GM19468 (cell line): Measurements from ENCODE around the gene PALLD.
"Not testable (repeated sequence)": the region's sequence is repeated elsewhere in the genome, so short reads cannot be mapped to it uniquely, and the experiment has no call there.

Experiments
- ATAC-seq: cut with Tn5 transposase; IDR thresholded peaks from one replicate; pipeline ENCODE4 v1.9.1; 2021; ENCODE audit warnings: mild to moderate bottlenecking, moderate library complexity, moderate number of reproducible peaks; ENCODE audit not compliant: unreplicated experiment; ENCODE audit errors: extremely low read depth

PALLD gene

GRCh38 chr4:168496834-168497233, at the start of gene PALLD:
Gene PALLD (plus strand): TSS chr4:168497052.
- no peak for ATAC-seq

- not testable (repeated sequence) for ATAC-seq
Observed at GRCh38 chr4:168449063-168449462, 47.8 kb upstream of the PALLD start.

GRCh38 chr4:168449719-168450452, 47.0 kb upstream of the PALLD start:
- no peak for ATAC-seq

GRCh38 chr4:168451331-168451730, 45.5 kb upstream of the PALLD start:
- no peak for ATAC-seq

- no peak for ATAC-seq
Observed at GRCh38 chr4:168451744-168452390, 45.0 kb upstream of the PALLD start.

DNA sequence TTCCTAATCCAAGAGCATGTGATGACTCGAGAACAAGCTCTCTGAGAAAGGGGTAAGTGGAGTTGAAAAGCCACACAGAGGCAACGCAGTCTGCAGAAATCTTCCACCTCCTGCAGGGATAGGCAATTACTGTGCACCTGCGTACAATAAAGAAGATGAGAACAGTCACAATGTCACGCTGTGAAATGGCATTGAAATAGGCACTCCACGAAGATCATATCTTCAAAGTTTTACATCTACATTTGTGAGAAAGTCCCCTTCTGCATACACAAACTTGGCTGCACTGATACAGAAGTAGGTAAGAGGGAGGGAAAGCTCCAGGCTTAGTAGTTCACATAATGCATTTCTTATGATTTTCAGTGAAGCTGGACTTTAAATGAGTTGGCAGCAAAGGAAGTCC, 43.7 kb upstream of the PALLD start:
- ATAC-seq = no peak

DNA sequence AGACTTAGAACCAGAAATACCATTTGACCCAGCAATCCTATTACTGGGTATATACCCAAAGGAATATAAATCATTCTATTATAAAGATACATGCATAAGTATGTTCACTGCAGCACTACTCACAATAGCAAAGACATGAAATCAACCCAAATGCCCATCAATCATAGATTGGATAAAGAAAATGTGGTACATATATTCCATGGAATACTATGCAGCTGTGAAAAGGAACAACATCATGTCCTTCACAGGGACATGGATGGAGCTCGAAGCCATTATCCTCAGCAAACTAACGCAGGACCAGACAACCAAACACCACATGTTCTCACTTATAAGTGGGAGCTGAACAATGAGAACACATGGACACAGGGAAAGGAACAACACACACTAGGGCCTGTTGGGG, 38.6 kb upstream of the PALLD start:
- ATAC-seq = not testable (repeated sequence)

DNA sequence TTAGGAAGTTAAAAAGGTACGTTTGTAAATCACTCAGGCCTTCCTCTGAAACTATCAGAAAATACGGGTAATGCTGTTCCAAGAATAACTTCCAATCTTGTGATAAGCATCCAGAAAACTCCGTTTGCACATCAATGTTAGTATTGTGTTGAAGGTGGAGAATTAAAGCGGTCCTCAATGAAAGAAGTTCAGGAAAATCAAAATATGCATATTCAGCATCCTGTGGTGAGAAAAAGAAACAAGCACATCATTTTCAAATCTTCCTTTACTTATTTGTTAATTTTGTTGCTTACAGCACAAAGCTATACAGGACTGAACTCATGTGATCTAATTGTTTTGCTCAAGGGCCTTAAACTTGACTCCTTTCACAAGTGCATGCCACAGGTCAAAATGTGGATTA, 35.0 kb upstream of the PALLD start:
- no peak for ATAC-seq

- no peak for ATAC-seq
Observed at GRCh38 chr4:168472920-168473319, 23.9 kb upstream of the PALLD start.

DNA sequence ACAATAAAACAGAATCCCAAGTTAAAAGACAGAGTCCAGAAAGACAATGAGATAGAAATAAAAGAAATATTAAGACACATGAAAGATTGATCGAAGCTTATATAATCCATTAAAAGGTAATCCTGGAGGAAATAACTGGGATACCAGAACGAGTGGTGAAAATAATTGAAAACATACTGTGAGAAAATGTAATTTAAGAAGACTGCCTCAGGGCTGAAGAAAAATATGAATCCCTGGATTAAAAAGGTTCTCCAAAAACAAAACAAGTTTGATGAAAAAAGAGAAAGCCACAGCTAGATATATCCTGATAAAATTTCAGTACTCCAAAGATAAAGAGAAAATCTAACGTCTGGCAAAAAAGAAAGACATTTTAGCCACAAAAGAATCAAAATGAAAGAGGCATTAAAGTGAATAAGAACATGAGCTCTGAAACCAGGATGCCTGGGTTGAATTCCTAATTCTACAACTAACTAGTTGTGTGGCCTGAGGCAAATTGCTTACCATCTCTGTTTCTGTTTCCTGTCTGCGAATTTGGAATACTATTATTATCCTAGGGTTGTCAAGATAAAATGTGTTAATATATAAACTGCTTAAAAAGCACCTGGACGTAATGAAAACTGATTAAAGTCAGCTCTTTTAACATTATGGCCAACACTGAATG, 22.1 kb upstream of the PALLD start:
- ATAC-seq = no peak

DNA sequence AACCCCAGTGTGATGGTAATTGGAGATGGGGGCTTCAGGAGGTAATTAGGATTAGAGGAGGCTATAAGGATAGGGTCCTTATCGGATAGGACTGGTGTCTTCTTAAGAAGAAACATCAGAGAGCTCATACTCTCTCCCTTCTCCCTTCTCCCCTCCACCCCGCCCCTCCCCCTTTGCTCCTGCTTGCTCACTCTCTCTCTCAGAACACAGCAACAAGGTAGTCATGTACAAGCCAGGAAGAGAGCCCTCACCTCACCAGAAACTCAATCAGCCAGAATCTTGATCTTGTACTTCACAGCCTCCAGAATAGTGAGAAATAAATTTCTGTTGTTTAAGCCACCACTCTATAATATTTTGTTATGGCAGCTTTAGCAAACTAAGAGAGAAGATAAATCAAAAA, 21.1 kb upstream of the PALLD start:
- no peak for ATAC-seq

- ATAC-seq = no peak
Observed at GRCh38 chr4:168478868-168479267, 18.0 kb upstream of the PALLD start.

DNA sequence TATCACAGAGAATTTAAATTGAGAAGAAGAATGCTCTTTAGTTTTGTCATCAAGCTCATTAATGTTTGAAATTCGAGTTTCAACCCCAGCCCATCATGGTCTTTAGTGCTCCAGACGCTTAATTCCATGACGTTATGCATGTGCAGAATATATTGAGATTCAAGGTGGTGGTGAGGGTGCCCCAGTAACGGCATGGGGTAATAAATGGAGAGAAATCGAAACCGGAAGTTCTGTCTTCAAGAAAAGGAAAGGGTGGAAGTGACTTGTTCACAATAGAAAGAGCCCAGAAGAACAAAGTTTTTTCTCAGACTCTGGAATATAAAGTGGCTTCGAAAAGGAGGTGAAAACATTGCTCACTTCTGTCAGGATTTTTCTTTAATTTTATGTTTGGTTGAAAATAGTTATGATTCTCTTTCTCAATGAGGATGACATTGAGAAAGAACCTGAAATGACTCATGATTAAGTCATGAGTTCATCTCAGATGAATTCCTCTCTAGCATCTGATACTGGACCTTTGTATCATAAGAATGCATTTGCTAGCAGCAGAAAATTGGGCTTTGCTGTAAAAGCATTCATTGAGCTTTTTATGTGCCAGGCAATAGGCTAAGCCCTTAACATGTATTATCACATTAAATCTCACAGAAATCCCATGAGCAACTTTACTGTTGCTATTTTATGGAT, 15.8 kb upstream of the PALLD start:
- peak; percentile 33 for ATAC-seq

- ATAC-seq = no peak
Observed at GRCh38 chr4:168483811-168484210, 13.0 kb upstream of the PALLD start.

- no peak for ATAC-seq
Observed at GRCh38 chr4:168484626-168485025, 12.2 kb upstream of the PALLD start.

DNA sequence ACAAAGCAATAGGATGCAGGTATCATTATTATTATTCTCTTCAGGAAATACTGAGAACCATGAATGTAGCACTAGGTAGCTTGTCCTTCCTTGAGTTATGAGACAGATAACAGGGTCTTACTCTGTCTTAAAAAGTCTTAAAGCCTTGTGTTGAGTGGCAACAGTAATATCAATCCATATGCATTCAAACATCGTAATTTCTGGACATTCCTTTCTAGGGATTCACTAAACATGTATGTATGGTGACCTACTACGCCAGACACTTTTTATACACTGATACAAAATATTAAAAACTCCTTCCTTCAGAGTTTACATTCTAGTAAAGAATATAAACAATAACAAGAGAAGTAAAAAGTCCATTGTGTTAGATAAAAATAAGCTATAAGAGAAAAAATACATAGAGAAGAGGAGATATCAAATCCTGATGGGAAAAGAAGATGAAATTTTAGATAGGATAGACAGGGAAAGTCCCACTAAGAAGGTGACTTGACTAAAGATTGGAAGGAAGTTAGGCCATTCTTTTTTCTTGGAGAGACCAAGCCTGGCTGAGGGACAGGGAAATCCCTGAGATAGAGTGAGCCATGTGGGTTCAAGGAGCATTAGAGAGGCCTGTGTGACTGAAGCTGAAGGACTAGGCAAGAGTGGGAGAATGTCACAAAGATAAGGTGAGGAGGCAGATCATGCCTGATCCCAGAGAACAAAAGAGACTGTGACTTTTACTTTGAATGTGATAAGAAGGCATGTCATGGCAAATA, 11.5 kb upstream of the PALLD start:
- no peak for ATAC-seq

- ATAC-seq = no peak
Observed at GRCh38 chr4:168486912-168487281, 10.0 kb upstream of the PALLD start.

- ATAC-seq = no peak
Observed at GRCh38 chr4:168487282-168488035, 9.4 kb upstream of the PALLD start.

DNA sequence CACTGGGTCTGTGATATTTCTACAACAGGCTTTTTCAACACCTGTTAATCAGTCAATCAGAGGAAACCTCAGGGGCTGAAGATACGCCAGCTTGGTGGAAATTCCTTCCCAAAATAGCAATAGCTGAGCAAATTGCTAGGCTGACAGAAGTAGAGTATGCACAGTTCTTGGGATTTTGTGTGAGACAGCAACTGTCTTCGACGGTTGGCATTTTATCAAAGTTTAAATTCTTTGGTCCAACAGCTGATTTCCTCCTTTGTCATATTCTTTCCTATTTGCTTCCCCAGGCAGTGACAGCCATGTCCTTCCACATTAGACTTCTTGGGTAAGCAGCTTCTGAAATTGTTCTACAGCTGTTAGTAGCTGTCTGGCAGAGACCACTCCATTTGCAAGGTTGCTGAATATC, 8.0 kb upstream of the PALLD start:
- no peak for ATAC-seq

DNA sequence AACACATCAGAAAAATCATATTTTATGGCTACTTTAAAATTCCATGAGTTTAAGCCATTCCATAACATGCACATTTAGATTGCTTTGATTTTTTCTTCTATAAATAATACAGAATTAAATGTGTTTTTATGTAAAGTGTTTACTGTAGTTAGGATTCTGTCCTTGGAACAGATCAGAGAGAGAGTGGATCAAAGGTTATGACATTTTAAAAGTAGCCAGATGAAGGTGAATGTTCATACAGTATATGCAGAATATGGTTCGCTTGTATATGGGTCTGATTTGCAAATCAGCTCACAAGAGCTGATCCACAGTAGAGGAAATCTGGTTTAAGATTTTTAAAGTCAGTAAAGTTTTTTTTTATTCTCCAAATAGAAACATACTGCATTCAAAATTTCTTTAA, 7.2 kb upstream of the PALLD start:
- no peak for ATAC-seq
